Inflammatory macrophage treated with lipopolysaccharide for 1 hour (primary cell): Measurements from ENCODE around the gene ATF7IP.

Experiments
- DNase-seq, 2 donors: peaks; one replicate each; pipeline ENCODE4 v3.0.0-alpha.2; 2020 to 2022

ATF7IP gene

DNA sequence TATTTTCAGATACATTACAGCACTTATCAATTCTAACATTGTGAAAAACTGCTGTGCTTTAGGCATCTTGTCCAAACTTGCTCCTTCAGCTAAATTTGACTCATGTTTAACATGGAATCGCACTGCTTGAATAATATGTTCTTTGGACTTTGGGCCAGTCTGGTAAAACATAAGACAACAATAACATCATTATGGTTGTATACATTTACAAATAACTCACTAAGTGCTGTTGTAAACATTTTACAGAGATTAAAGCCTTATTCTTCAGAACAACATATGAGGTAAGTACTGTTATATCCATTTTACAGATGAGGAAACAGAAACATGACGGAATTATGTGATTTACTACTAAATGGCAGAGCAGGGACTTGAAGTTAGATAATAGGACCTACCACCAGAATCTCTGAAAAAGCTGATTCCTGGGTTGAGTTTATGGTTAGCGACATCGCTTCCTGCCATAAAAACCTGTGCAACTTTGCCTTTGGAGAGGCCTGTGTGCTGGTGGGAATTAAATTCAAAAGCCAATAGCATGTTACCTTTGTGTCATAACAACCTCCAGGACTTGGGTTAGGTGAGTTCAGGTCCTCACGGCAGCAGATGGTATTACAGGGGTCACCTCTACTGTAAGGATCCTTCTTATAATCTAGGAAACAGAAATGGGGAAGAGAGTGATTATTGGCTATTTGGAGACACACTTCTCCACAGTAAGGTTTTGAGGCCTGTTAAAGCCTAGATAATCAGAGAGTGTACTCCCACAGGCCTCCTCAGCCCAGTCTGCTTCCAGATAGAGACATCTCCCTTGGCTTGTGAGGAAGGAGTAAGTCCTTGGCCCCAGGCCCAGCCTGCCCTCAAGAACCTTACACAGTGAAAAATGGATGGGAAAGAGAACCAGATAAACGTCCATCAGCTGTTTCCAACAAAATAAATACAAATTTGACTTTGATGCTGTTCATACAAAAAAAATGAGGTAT lies 140.4 kb downstream of the ATF7IP start:
- no peak for DNase-seq

DNA sequence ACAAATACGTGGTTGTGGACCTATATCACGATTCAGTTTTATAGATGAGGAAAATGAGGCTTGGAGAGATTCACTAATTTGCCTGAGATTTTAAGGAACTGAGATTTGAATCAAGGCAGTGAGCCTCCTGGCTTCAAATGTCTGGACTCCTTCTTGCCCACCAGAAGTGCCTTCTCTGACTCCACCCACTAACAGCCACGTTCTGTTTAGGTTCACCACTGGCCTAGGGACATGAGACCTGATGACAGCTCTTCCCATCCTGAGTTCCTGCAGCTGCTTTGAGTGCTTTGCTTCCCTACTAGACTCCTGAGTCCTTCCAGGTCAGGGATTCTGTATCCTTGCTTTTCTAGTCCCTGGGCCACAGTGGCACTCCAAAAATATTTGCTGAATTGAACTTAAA lies 145.1 kb downstream of the ATF7IP start:
- no peak for DNase-seq

DNA sequence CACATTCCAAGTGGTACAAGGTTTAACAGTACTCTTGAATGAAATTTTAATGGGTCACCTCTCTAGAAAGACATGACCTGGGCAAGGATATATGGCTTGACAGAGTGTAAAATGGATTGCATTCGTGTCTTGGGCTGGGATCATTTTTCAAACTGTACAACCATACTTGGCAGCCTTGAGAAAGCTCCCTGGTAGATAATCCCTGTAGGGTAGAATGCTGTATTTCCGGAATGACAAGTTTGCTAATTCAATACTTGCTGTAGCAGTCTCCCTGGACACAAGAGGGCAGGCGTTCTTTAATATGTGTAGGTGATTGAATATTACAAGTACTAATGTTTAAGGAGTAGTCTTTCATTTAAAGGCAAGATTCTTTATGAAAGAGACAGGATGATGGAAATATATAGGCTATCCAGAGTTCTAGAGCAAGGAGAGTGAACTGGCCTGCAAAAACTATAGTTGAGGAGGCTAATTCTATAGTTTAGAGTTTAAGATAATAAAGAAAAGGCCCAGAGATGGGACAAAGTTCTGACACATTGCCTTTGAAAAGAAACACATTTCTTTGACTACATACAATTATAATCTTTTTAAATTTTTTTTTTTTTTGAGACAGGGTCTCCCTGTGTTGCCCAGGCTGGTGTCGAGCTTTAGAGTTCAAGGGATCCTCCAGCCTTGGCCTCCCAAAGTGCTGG lies 148.8 kb downstream of the ATF7IP start:
- DNase-seq = peak; percentile 5 to 18

DNA sequence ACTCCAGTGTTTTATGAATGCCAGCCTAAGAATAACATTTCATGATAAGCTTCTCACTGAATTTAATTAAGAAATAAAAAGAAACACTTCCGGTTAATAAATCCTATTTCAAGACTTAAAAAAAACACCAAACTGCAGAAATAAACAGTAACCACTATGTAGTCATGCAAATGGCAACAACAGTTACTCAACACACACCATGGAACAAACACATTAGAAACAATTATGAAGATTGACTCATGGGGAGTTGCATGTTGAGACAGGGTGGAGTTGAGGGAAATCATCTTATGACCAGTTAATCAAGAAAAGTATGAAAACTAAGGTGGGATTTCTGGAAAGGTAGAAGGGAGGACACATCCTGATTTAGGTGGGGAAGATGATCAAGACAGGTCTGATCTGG lies 149.5 kb downstream of the ATF7IP start:
- peak in 1 of 2 donors; percentile 4 for DNase-seq

GRCh38 chr12:14521822-14522221 lies 156.3 kb downstream of the ATF7IP start:
- no peak for DNase-seq

GRCh38 chr12:14525964-14526363 lies 160.5 kb downstream of the ATF7IP start:
- DNase-seq = no peak

DNA sequence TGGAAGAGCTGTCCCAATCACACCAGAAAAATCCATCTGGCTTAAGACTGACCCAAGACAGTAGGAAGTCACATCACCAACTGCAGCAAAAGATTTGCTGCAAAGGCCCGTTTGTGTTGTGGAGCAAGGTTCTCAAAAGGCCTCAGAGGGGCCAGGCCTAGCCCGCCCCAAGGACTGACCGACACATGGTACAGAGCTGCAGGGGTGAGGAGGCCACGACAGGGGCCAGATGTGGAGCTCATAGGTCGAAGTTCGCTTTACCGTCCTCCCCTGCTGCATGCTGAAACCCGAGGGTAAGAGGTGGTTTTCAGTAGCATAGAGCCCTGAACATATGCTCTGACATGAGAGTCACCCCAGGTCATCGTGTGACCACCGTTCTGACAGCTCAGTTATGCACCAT lies 166.7 kb downstream of the ATF7IP start:
- no peak for DNase-seq

- DNase-seq = no peak
Observed at GRCh38 chr12:14537088-14537487, 171.6 kb downstream of the ATF7IP start.

GRCh38 chr12:14540801-14541462 lies 175.4 kb downstream of the ATF7IP start:
- no peak for DNase-seq

DNA sequence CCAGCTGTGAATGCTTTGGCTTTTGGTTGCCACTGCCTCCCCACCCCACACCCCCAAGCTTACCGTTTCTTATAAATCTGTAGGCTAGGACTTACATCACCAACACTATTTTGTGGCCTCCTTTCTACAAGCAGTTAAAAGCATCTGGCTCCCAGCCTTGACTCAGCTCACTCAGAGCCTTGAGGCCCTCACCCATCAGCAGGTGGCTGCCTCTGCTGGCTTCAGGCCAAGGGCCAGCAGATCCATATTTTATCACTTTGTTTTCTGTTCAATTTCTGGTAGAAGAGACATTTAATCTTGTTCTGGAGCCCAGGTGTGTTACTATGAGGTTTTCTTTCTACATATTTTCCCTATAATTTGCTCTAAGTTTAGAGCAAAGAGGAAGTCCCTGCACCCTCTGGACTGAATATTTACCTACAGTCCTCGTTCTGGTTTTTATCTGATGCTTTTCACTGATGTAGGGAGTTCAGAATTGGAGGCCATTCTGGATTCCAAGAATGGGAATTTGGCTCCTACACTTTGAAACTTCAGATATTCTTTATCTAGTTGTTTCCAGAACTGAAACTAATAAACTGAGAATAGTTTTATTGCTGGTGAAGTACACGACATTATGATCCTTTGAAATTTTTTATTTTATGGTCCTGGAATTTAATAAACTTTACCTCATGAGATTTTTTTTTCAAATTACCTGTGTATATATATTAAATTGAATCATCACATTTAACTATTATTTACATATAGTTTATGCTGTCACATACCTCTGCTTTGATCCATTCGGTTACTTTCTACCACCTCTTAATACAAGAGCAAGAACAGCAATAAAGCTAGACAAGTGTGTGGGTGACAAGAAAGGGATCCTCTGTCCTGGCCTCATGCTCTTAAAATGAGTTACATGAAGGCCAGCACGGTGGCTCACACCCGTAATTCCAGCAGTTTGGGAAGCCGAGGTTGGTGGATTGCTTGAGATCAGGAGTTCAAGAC lies 180.0 kb downstream of the ATF7IP start:
- no peak for DNase-seq

DNA sequence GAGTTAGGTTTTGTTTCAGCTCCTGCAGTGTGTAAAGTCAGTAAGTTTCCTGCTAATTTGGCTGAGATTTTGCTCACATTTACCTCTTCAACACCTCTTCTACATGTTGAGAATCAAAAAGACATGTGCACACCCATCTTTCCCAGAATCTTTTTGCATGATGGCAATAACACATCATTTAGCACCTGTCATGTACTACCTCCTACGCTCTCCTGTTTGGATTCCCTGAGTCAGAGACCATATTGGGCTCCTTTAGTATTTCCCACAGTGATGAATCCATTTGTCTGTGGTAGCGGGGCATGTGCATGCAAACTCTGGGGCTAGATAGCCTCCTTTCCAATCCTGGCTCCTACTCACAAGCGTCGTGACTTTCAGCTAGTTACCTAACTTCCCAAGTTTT lies 182.1 kb downstream of the ATF7IP start:
- DNase-seq = no peak

DNA sequence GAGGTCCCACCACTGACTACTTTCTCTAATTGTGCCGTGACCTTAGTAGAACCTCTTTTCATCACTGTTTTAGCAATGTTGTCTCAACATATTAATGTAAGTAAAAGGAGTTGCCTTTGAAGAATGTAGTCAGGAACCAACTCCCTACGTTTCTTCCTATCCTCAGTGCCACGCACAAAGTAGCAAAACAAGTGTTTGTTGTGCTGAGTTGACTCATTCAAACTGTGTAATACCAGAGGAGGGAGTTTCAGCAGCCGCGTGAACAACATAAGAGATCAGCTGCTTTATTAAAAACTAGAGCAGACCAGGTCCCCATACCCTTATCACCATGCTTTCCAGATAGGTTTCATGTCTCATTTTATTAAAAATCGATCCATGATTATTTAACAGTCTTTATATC lies 183.1 kb downstream of the ATF7IP start:
- DNase-seq = no peak
